Suprapubic skin (tissue), 4 donors: ENCODE data around the gene RAB35. TPM values are rescaled to one million over a fixed set of nuclear protein-coding genes. Genes with fewer than 3 reads are reported as not detected.

Experiments
- DNase-seq, 2 donors: peaks; one replicate each; pipeline ENCODE4 v3.0.0-alpha.2; 2019; ENCODE audit warnings: low spot score in 2 of 2
- H3K27ac ChIP-seq: fragments of 200-600 bp; sonication (generic); one replicate; pipeline ENCODE4 v1.5.1; 2019
- H3K27me3 ChIP-seq: fragments of 200-600 bp; sonication (generic); one replicate; pipeline ENCODE4 v1.5.1; 2019
- H3K36me3 ChIP-seq: fragments of 200-600 bp; sonication (generic); one replicate; pipeline ENCODE4 v1.5.1; 2019
- H3K4me1 ChIP-seq: fragments of 200-600 bp; sonication (generic); one replicate; pipeline ENCODE4 v1.5.1; 2019
- H3K4me3 ChIP-seq: fragments of 200-600 bp; sonication (generic); one replicate; pipeline ENCODE4 v1.5.1; 2019; ENCODE audit warnings: mild to moderate bottlenecking
- H3K9me3 ChIP-seq: fragments of 200-600 bp; sonication (generic); one replicate; pipeline ENCODE4 v1.5.1; 2019
- EP300 ChIP-seq: sonication (generic); formaldehyde crosslinking; IDR thresholded peaks from one replicate; pipeline ENCODE4 v1.6.1; 2017; ENCODE audit warnings: antibody characterized with exemption
- POLR2A ChIP-seq, 2 donors: fragments of 450-650 bp; IDR thresholded peaks; one replicate each; pipeline ENCODE4 v1.6.1; 2017; ENCODE audit warnings: antibody characterized with exemption in 2 of 2, mild to moderate bottlenecking in 2 of 2, moderate library complexity in 2 of 2
- POLR2AphosphoS5 ChIP-seq, 3 donors: sonication (generic); formaldehyde crosslinking; IDR thresholded peaks; one replicate each; pipeline ENCODE4 v1.6.1; 2017; ENCODE audit warnings: antibody characterized with exemption in 3 of 3
- WGBS: methylation state at CpG from one replicate; pipeline ENCODE4 v1.1.5; 2018; 5-methylcytosine and 5-hydroxymethylcytosine counted together
- total RNA-seq, 4 donors: library from RNA; depleted of rRNA; stranded (reverse); fragments of >200 nt; gene quantifications; one replicate each; pipeline ENCODE4 v1.1.0, GENCODE V29; 2016
- TF ChIP-seq, protein P1 (sequence below), 2 donors: fragments of 200-600 bp in 1 of 2; fragments of 450-650 bp in 1 of 2; sonication (generic) in 1 of 2; IDR thresholded peaks; one replicate each; pipeline ENCODE4 v1.5.1; 2016 to 2019; ENCODE audit warnings: antibody characterized with exemption in 2 of 2, mild to moderate bottlenecking in 1 of 2, moderate library complexity in 1 of 2

RAB35 gene
- total RNA-seq, 4 donors from 2014 or later: 30.0 to 39.6 (median 33.1) TPM

DNA sequence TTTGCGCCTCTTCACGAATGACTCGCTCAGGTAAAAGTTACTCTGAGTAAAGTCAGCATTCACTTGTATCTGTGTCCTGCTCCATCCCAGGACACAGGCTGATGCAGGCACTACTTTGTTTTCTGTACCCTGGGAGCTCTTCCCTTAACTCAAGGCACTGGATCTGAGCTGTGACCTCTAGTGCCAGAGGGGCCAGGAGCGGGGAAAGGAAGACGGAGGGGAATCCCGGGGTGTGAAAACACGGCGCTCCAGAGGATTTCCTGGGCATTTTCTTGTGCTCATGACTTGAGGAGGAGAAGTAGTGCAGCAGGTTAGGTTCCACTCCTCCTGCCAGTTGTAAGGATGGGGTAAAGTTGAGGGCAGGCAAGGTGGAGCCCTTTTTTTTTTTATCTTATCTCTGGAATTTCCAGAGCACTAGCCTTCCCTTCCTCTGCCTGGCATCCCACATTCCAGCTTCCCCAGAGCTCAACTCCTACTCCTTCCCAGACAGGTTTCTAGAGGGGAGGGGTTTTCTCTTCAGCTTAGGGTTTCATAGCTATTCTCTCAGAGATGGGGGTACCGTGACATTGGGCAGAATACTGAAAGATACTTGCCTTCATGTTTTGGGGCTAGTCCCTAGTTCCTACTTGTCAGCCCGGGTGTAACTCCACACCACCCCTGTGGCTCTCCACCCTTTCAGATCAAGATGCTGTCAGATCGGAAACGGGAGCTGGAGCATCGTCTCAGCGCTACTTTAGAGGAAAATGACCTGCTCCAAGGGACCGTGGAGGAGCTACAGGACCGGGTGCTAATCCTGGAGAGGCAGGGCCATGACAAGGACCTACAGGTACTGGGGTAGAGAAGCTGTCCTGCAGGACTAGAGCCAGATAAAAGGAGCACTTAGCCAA, 52.3 kb downstream of the RAB35 start:
- Histone ChIP-seq H3K27me3 (no peaks in the 10 kb centered on the region), H3K4me1 (peaks cover 12% of the 10 kb centered on the region), H3K4me3 (no peak overlapping the region), H3K36me3 (no peaks in the 10 kb centered on the region), H3K27ac (peak overlapping the region; percentile 7), H3K9me3 (no peaks in the 10 kb centered on the region)
- no peak for TF ChIP-seq POLR2AphosphoS5 (IDR thresholded peaks at IDR 0.05)
- TF ChIP-seq, protein P1, sequence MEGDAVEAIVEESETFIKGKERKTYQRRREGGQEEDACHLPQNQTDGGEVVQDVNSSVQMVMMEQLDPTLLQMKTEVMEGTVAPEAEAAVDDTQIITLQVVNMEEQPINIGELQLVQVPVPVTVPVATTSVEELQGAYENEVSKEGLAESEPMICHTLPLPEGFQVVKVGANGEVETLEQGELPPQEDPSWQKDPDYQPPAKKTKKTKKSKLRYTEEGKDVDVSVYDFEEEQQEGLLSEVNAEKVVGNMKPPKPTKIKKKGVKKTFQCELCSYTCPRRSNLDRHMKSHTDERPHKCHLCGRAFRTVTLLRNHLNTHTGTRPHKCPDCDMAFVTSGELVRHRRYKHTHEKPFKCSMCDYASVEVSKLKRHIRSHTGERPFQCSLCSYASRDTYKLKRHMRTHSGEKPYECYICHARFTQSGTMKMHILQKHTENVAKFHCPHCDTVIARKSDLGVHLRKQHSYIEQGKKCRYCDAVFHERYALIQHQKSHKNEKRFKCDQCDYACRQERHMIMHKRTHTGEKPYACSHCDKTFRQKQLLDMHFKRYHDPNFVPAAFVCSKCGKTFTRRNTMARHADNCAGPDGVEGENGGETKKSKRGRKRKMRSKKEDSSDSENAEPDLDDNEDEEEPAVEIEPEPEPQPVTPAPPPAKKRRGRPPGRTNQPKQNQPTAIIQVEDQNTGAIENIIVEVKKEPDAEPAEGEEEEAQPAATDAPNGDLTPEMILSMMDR (IDR thresholded peaks at IDR 0.05): no peak
- TF ChIP-seq POLR2A (IDR thresholded peaks at IDR 0.05): no peak
- TF ChIP-seq EP300: no peak
- WGBS: 50% methylated on average over 16 of the region's 16 CpGs
- no peak for DNase-seq

DNA sequence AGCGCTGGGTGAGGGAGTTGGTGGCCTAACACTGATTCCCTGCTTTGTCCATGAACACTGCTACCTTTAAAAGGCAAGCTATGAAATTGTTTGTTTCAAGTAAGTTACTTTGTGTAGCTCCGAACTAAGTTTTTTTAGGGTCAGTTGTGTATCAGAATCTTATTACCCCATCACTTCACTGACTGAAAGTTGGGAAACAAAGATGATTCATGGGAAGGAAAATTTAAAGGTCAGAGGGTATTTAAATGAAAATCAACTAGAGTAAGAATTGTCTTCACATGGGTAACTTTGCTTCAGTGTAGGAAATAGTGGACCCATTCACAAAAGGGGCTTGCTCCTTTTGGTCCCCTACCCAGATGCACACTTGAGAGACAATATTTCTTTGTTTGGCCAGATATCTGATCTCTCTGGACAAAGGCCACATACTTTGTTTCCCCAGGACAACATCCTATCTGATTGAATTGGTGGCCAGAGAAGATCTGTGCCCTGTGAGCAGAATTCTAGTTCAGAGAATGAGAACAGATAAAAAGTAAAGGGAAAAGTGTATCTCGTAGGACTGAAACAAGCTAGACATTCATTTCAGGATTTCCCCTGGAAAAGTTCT, 53.5 kb downstream of the RAB35 start:
- Histone ChIP-seq H3K27ac (peak overlapping the region; percentile 7), H3K4me3 (no peak overlapping the region), H3K9me3 (no peaks in the 10 kb centered on the region), H3K36me3 (no peaks in the 10 kb centered on the region), H3K27me3 (no peaks in the 10 kb centered on the region), H3K4me1 (peaks cover 12% of the 10 kb centered on the region)
- DNase-seq: no peak
- WGBS: 89% methylated on average over 3 of the region's 3 CpGs
- no peak for TF ChIP-seq EP300
- no peak for TF ChIP-seq POLR2A (IDR thresholded peaks at IDR 0.05)
- TF ChIP-seq POLR2AphosphoS5 (IDR thresholded peaks at IDR 0.05): no peak
- TF ChIP-seq, protein P1 (IDR thresholded peaks at IDR 0.05): no peak

DNA sequence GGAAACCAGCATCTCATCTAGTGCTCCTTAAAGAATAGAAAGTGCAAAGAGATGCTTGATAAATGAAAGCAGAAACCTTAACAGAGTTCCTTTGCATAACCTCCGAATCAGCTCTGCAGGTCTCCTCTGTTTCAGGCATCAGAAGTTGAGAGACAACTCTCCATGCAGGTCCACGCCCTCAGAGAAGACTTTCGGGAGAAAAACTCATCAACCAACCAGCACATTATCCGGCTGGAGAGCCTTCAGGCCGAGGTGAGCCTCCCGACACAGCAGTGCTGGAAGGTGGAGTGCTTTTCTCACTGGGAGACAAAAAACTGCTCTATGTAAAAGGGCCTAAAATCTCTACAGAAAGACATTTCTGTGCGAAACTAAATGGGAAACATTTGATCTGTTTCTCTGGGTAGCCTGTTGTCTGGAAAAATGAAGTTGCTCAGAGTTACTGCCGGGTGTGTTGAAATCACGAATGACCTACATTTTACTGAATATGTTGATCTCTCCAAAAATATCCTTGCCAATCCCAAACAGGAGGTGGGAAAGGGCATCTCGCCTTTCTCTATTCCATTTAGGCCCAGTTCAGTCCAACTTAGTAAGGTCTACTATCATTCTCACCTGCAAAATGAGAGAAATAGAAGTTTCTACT, 54.9 kb downstream of the RAB35 start:
- 62% methylated on average over 10 of the region's 10 CpGs for WGBS
- H3K27ac ChIP-seq: peak overlapping the region; percentile 15
- no peak overlapping the region for H3K4me3 ChIP-seq
- peaks cover 9% of the 10 kb centered on the region for H3K4me1 ChIP-seq
- H3K9me3 ChIP-seq: no peaks in the 10 kb centered on the region
- no peaks in the 10 kb centered on the region for H3K27me3 ChIP-seq
- no peaks in the 10 kb centered on the region for H3K36me3 ChIP-seq
- DNase-seq: no peak
- TF ChIP-seq POLR2AphosphoS5 (IDR thresholded peaks at IDR 0.05): no peak
- TF ChIP-seq, protein P1 (IDR thresholded peaks at IDR 0.05): no peak
- no peak for TF ChIP-seq EP300
- no peak for TF ChIP-seq POLR2A (IDR thresholded peaks at IDR 0.05)

DNA sequence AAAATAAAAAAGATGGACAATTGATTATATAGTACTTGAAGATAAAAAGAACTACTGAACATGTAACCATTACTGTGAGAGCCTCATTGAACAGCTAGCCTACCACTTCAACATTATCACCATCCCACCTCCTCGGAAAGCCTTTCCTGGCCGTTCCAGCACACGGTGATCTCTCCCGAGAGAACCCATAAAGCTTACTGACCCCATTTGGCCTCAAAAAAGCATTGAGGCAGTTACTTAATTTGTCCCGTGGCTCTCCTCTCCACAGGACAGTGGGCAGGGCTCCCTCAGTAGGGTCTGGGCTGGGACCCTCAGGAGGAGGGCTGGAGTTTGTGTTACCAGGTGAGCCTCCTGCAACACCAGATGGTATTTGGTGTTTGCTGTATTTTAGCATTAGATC, 55.8 kb downstream of the RAB35 start:
- Histone ChIP-seq H3K9me3 (no peaks in the 10 kb centered on the region), H3K36me3 (no peaks in the 10 kb centered on the region), H3K27me3 (no peaks in the 10 kb centered on the region), H3K4me3 (no peak overlapping the region), H3K4me1 (peaks cover 13% of the 10 kb centered on the region), H3K27ac (peak overlapping the region; percentile 21)
- WGBS: 54% methylated on average over 5 of the region's 5 CpGs
- TF ChIP-seq, protein P1 (IDR thresholded peaks at IDR 0.05): no peak
- TF ChIP-seq EP300: no peak
- TF ChIP-seq POLR2A (IDR thresholded peaks at IDR 0.05): no peak
- no peak for TF ChIP-seq POLR2AphosphoS5 (IDR thresholded peaks at IDR 0.05)
- no peak for DNase-seq

DNA sequence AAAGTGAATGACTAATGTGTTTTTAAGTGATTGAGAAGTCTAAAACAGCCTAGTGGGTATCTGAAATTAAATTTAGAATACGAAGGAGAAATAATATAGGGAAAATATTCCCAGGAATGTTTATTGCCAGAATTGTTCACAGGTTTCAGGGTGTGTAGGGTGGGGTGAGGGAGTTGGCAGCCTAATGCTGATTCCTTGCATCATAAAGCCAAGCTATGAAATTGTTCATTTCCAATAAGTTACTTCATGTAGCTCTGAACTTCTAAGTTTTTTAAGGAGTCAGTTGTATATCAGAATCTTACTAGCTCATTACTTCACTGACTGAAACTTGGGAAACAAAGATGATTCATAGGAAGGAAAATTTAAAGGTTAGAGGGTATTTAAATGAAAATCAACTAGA, 56.4 kb downstream of the RAB35 start:
- TF ChIP-seq POLR2A (IDR thresholded peaks at IDR 0.05) (no peak), EP300 (no peak), POLR2AphosphoS5 (IDR thresholded peaks at IDR 0.05) (no peak)
- TF ChIP-seq, protein P1 (IDR thresholded peaks at IDR 0.05): no peak
- Histone ChIP-seq H3K27me3 (no peaks in the 10 kb centered on the region), H3K9me3 (no peaks in the 10 kb centered on the region), H3K36me3 (no peaks in the 10 kb centered on the region), H3K27ac (peak overlapping the region; percentile 15), H3K4me1 (peaks cover 18% of the 10 kb centered on the region), H3K4me3 (no peak overlapping the region)
- WGBS: 45% methylated on average over 1 of the region's 1 CpG
- DNase-seq: no peak
